Tibial nerve (tissue), 4 donors: ENCODE results near the gene CRYGB. TPM values are rescaled to one million over a fixed set of nuclear protein-coding genes. Genes with fewer than 3 reads are reported as not detected.
"Not testable (repeated sequence)": the region's sequence is repeated elsewhere in the genome, so short reads cannot be mapped to it uniquely, and the experiment has no call there.

Experiments
- DNase-seq, 2 donors: peaks; one replicate each; pipeline ENCODE4 v3.0.0-alpha.2; 2019; ENCODE audit warnings: low spot score in 2 of 2
- H3K27ac ChIP-seq, 4 donors: fragments of 200-600 bp; sonication (generic) in 3 of 4; one replicate each; pipeline ENCODE4 v1.5.1; 2017 to 2019; ENCODE audit warnings: mild to moderate bottlenecking in 1 of 4
- H3K27me3 ChIP-seq, 2 donors: fragments of 200-600 bp; sonication (generic) in 1 of 2; one replicate each; pipeline versions ENCODE4 v1.5.1 to v1.6.0; 2017 to 2019
- H3K36me3 ChIP-seq, 3 donors: fragments of 200-600 bp; sonication (generic); one replicate each; pipeline ENCODE4 v1.5.1; 2018 to 2019
- H3K4me1 ChIP-seq, 4 donors: fragments of 200-600 bp; sonication (generic) in 3 of 4; one replicate each; pipeline ENCODE4 v1.5.1; 2017 to 2019
- H3K4me3 ChIP-seq, 4 donors: fragments of 200-600 bp; sonication (generic) in 3 of 4; one replicate each; pipeline ENCODE4 v1.5.1; 2017 to 2019; ENCODE audit warnings: mild to moderate bottlenecking in 1 of 4, moderate library complexity in 1 of 4
- H3K9me3 ChIP-seq, 4 donors: fragments of 200-600 bp; sonication (generic) in 3 of 4; one replicate each; pipeline ENCODE4 v1.5.1; 2017 to 2019
- CTCF ChIP-seq, 5 experiments: fragments of 200-600 bp in 3 of 5; fragments of 450-650 bp in 2 of 5; sonication (generic) in 3 of 5; IDR thresholded peaks; one replicate each; pipeline ENCODE4 v1.5.1; 2016 to 2019; ENCODE audit warnings: antibody characterized with exemption in 5 of 5, mild to moderate bottlenecking in 3 of 5, moderate library complexity in 2 of 5
- EP300 ChIP-seq, 2 donors: sonication (generic); formaldehyde crosslinking; IDR thresholded peaks; one replicate each; pipeline ENCODE4 v1.6.1; 2017; ENCODE audit warnings: antibody characterized with exemption in 2 of 2, mild to moderate bottlenecking in 1 of 2
- POLR2A ChIP-seq, 2 donors: fragments of 450-650 bp; IDR thresholded peaks; one replicate each; pipeline ENCODE4 v1.6.1; 2017; ENCODE audit warnings: antibody characterized with exemption in 2 of 2, mild to moderate bottlenecking in 2 of 2, moderate library complexity in 2 of 2
- WGBS, 2 donors: methylation state at CpG; one replicate each; pipeline ENCODE4 v1.1.5; 2018; 5-methylcytosine and 5-hydroxymethylcytosine counted together
- total RNA-seq, 4 donors: library from RNA; depleted of rRNA; stranded (reverse); fragments of >200 nt; gene quantifications; one replicate each; pipeline ENCODE4 v1.1.0, GENCODE V29; 2016

Gene CRYGB
- total RNA-seq, 4 donors from 2014 or later = not detected

- H3K27me3 ChIP-seq = peaks cover 0 to 29% of the 10 kb centered on the region in 2 donors
- no peaks in the 10 kb centered on the region for H3K36me3 ChIP-seq
- no peak overlapping the region for H3K27ac ChIP-seq
- DNase-seq = no peak
- WGBS, 2 donors = 50 to 55% methylated on average over 7 of the region's 7 CpGs
- H3K9me3 ChIP-seq = no peaks in the 10 kb centered on the region
- peaks cover 0 to 5% (median 0%) of the 10 kb centered on the region in 4 donors for H3K4me1 ChIP-seq
- TF ChIP-seq EP300 (IDR thresholded peaks at IDR 0.05) (no peak), POLR2A (IDR thresholded peaks at IDR 0.05) (no peak), CTCF (IDR thresholded peaks at IDR 0.05) (no peak)
- no peak overlapping the region for H3K4me3 ChIP-seq
Observed at GRCh38 chr2:208112969-208113368, 33.0 kb downstream of the CRYGB start.

GRCh38 chr2:208112273-208112745 lies 33.6 kb downstream of the CRYGB start:
- H3K27ac ChIP-seq = not testable (repeated sequence)

DNA sequence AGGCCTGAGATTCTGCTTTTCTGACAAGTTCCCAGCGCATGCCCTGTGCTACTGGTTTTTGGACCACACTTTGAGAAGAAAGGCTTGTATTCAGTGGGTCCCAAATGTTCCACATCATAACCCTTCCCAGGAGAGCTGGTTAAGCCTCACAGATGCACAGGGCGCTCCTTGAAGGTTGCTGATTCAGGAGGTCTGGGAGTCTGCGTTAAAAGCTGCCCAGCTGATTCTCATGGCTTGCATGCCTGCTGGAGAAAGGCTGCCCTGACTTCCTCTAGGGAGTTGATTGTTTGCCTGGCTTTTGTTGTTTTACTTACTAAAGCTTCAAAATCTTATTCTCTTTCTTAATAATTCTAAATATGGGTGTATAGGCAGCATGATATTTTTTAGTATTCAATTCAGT lies 42.3 kb downstream of the CRYGB start:
- WGBS, 2 donors = 62 to 64% methylated on average over 3 of the region's 3 CpGs
- no peak for DNase-seq
- Histone ChIP-seq H3K27ac (no peak overlapping the region), H3K4me1 (no peaks in the 10 kb centered on the region), H3K4me3 (no peak overlapping the region), H3K36me3 (no peaks in the 10 kb centered on the region), H3K27me3 (no peaks in the 10 kb centered on the region), H3K9me3 (no peaks in the 10 kb centered on the region)
- TF ChIP-seq POLR2A (IDR thresholded peaks at IDR 0.05) (no peak), CTCF (IDR thresholded peaks at IDR 0.05) (no peak), EP300 (IDR thresholded peaks at IDR 0.05) (no peak)

More at GRCh38 chr2:208112273-208112745, 33.6 kb downstream of the CRYGB start:
- H3K4me1 ChIP-seq, H3K9me3 ChIP-seq, H3K36me3 ChIP-seq, DNase-seq: not testable (repeated sequence)
- Histone ChIP-seq H3K27me3 (peaks cover 0 to 29% of the 10 kb centered on the region in 2 donors), H3K4me3 (peak overlapping the region in 1 of 4 donors; percentile 19)
- 5 to 23% methylated on average over 27 to 36 of the region's 36 CpGs for WGBS, 2 donors

DNA sequence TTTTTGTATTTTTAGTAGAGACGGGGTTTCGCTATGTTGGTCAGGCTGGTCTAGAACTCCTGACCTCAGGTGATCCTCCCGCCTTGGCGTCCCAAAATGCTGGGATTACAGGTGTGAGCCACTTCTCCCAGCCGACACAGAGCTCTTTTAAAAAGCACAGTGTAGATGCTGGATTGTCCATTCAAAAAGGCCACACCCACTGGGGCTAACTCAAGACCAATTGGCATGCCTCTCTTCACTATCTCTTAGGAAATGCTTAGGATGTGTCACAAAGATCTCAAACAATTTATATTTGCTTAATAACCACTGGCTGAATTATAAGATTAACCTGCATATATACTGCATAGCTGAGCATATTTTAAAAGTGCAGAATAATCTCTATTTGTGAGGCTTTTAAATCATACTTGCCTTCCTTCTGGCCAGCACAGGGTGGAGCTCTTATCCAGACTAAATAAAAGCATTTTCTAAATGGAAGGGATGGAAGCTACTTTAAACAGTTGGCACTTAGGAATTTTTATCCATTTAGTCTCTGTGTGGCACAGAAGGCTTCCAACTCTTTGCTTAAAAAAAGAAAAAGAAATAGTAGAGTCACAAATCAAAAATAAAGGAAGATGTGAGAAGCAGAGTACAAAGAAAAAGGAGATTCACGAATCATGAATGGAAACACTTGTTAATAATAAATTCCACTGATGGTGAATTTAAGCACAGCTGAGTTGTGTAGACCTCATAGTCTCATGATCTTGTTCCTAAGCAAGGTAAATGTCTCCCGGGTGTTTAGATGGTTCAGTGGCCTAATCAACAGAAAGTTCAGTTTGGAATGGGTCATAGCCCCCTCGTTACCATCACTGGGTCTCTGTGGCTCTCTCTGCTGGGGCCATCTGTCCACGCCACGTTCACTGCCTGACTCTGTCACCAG lies 44.0 kb downstream of the CRYGB start:
- Histone ChIP-seq H3K27me3 (no peaks in the 10 kb centered on the region), H3K9me3 (no peaks in the 10 kb centered on the region), H3K36me3 (no peaks in the 10 kb centered on the region), H3K4me3 (no peak overlapping the region), H3K27ac (no peak overlapping the region), H3K4me1 (no peaks in the 10 kb centered on the region)
- TF ChIP-seq EP300 (IDR thresholded peaks at IDR 0.05) = no peak
- TF ChIP-seq POLR2A (IDR thresholded peaks at IDR 0.05) = no peak
- no peak for TF ChIP-seq CTCF (IDR thresholded peaks at IDR 0.05)
- 34 to 50% methylated on average over 10 of the region's 10 CpGs for WGBS, 2 donors
- no peak for DNase-seq

DNA sequence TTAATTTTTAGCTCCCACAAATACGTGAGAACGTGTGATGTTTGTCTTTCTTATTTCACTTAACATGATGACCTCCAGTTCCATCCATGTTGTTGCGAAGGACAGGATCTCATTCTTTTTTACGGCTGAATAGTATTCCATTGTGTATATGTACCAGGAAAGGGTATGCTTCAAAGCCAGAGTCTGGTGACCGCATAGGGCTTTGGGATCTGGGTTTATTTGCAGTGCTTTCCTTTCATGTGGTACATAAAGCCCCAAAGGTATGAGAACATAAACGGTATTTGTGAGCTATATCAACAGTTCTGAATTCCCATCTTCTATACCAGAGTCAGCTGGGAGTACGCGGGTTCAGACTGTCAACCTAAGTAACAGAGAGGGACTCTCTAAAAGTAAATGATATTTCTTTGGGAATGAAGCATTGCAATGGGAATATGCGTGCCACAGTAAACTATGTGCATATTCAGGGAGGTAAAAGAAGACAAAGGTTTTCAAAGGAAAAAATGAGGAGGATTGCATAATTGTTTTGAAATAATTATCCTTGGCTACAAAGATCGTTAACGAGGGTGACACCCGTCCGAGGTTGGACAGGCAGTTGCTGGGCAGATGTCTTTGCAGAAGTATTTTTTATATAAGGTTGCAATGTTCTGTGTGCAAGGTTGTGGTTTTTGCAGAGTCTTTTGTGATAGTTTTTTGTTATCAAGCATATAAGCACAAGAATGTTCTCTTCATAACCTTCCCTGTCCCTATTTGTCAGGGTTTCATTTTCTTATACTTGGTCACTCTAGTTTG lies 46.1 kb downstream of the CRYGB start:
- 72% methylated on average over 13 of the region's 13 CpGs for WGBS, 2 donors
- H3K27me3 ChIP-seq = no peaks in the 10 kb centered on the region
- H3K27ac ChIP-seq = no peak overlapping the region
- DNase-seq = no peak
- H3K9me3 ChIP-seq = no peaks in the 10 kb centered on the region
- H3K36me3 ChIP-seq = no peaks in the 10 kb centered on the region
- H3K4me1 ChIP-seq = no peaks in the 10 kb centered on the region
- no peak overlapping the region for H3K4me3 ChIP-seq
- TF ChIP-seq EP300 (IDR thresholded peaks at IDR 0.05) (no peak), POLR2A (IDR thresholded peaks at IDR 0.05) (no peak), CTCF (IDR thresholded peaks at IDR 0.05) (no peak)

- H3K4me3 ChIP-seq, H3K4me1 ChIP-seq, DNase-seq, H3K27ac ChIP-seq, H3K27me3 ChIP-seq, H3K9me3 ChIP-seq, H3K36me3 ChIP-seq: not testable (repeated sequence)
- WGBS, 2 donors = 90 to 95% methylated on average over 1 of the region's 1 CpG
Observed at GRCh38 chr2:208098701-208099100, 47.3 kb downstream of the CRYGB start.
